ENCODE measurements around the gene FDCSP.
"Not testable (repeated sequence)": the region's sequence is repeated elsewhere in the genome, so short reads cannot be mapped to it uniquely, and the experiment has no call there.

FDCSP gene

GRCh38 chr4:70239131-70239883, 13.4 kb downstream of the FDCSP start:
- no peak for DNase-seq (ENCODE audit: low spot score)

GRCh38 chr4:70239884-70240591, 14.1 kb downstream of the FDCSP start:
- no peak for DNase-seq (ENCODE audit: low spot score)

GRCh38 chr4:70242297-70242696, 16.4 kb downstream of the FDCSP start, which contains the start of gene CSN3:
Gene CSN3, plus strand, starts transcription at chr4:70242597. Its CDS starts 2,223 bp downstream, at chr4:70244820.
- not testable (repeated sequence) for DNase-seq (ENCODE audit: low spot score)

- DNase-seq (ENCODE audit: low spot score), result no peak
These were observed 17.2 kb downstream of the FDCSP start for GRCh38 chr4:70243091-70243490.

GRCh38 chr4:70251250-70251944, 25.5 kb downstream of the FDCSP start:
- DNase-seq (ENCODE audit: low spot score), result no peak

GRCh38 chr4:70251945-70252277, 26.0 kb downstream of the FDCSP start:
- no peak for DNase-seq (ENCODE audit: low spot score)

GRCh38 chr4:70269674-70270073, 43.8 kb downstream of the FDCSP start:
- DNase-seq (ENCODE audit: low spot score), result peak; percentile 36

GRCh38 chr4:70277121-70277520, 51.2 kb downstream of the FDCSP start:
- peak; percentile 65 for DNase-seq (ENCODE audit: low spot score)

GRCh38 chr4:70280567-70280966, 54.6 kb downstream of the FDCSP start:
- DNase-seq (ENCODE audit: low spot score), result no peak
